Adipose tissue (tissue), 3 donors: Measurements from ENCODE around the gene SAP30BP. TPM values are rescaled to one million over a fixed set of nuclear protein-coding genes. Genes with fewer than 3 reads are reported as not detected.

Source experiments
- H3K27ac ChIP-seq: one replicate; pipeline ENCODE4 v1.5.1; 2013; ENCODE audit warnings: low read depth, low read length
- WGBS, 3 donors: extraction: QIAGEN DNeasy Blood & Tissue Kit; methylation state at CpG; one replicate each; pipeline ENCODE4 v1.1.7; 2013; 5-methylcytosine and 5-hydroxymethylcytosine counted together
- polyA plus RNA-seq, 3 donors: library from polyadenylated mRNA; stranded (reverse); fragments of 200-250 nt; gene quantifications; one replicate each; pipeline ENCODE4 v1.2.3, GENCODE V29; 2013
- donor health status: healthy with polysubstance abuse.
- donor health status: Bipolar disorder and iron deficiency.
- donor health status: healthy.

SAP30BP gene
- polyA plus RNA-seq, 3 donors = 41.9 to 83.0 (median 77.7) TPM

- H3K27ac ChIP-seq = no peak overlapping the region
- WGBS, 3 donors = 71 to 79% (median 72%) methylated on average over 18 of the region's 18 CpGs
These were observed 56.2 kb downstream of the SAP30BP start for GRCh38 chr17:75723171-75723930.

GRCh38 chr17:75724016-75725003 lies 57.2 kb downstream of the SAP30BP start:
- 86 to 87% (median 87%) methylated on average over 23 of the region's 23 CpGs for WGBS, 3 donors
- H3K27ac ChIP-seq = no peak overlapping the region

GRCh38 chr17:75725504-75725903 lies 58.4 kb downstream of the SAP30BP start:
- no peak overlapping the region for H3K27ac ChIP-seq
- WGBS, 3 donors = 90 to 94% (median 92%) methylated on average over 7 of the region's 7 CpGs

- no peak overlapping the region for H3K27ac ChIP-seq
- 89 to 91% (median 91%) methylated on average over 14 to 18 of the region's 18 CpGs for WGBS, 3 donors
These were observed 60.3 kb downstream of the SAP30BP start for GRCh38 chr17:75727391-75727790.

GRCh38 chr17:75729351-75729750 lies 62.2 kb downstream of the SAP30BP start:
- no peak overlapping the region for H3K27ac ChIP-seq
- WGBS, 3 donors = 92 to 96% (median 92%) methylated on average over 7 of the region's 7 CpGs

GRCh38 chr17:75730065-75730464 lies 62.9 kb downstream of the SAP30BP start:
- H3K27ac ChIP-seq = no peak overlapping the region
- 90 to 93% (median 92%) methylated on average over 24 of the region's 24 CpGs for WGBS, 3 donors

GRCh38 chr17:75731086-75731715 lies 64.1 kb downstream of the SAP30BP start:
- 90 to 93% (median 91%) methylated on average over 25 to 26 of the region's 26 CpGs for WGBS, 3 donors
- no peak overlapping the region for H3K27ac ChIP-seq

GRCh38 chr17:75731716-75732498 lies 64.8 kb downstream of the SAP30BP start:
- 88 to 92% (median 90%) methylated on average over 31 of the region's 31 CpGs for WGBS, 3 donors
- no peak overlapping the region for H3K27ac ChIP-seq

- no peak overlapping the region for H3K27ac ChIP-seq
- 93 to 95% (median 94%) methylated on average over 18 of the region's 18 CpGs for WGBS, 3 donors
These were observed 66.3 kb downstream of the SAP30BP start for GRCh38 chr17:75733471-75733870.

- WGBS, 3 donors = 67 to 79% (median 69%) methylated on average over 4 of the region's 4 CpGs
- H3K27ac ChIP-seq = no peak overlapping the region
These were observed 67.6 kb downstream of the SAP30BP start for GRCh38 chr17:75734674-75735294.

GRCh38 chr17:75736173-75736835 lies 69.2 kb downstream of the SAP30BP start:
- 87 to 94% (median 92%) methylated on average over 26 of the region's 26 CpGs for WGBS, 3 donors
- H3K27ac ChIP-seq = no peak overlapping the region

GRCh38 chr17:75737133-75737962 lies 70.2 kb downstream of the SAP30BP start:
- 75 to 86% (median 77%) methylated on average over 18 to 20 of the region's 20 CpGs for WGBS, 3 donors
- H3K27ac ChIP-seq = no peak overlapping the region

GRCh38 chr17:75738218-75738802 lies 71.2 kb downstream of the SAP30BP start:
- H3K27ac ChIP-seq = no peak overlapping the region
- 54 to 74% (median 56%) methylated on average over 14 of the region's 14 CpGs for WGBS, 3 donors

GRCh38 chr17:75739174-75739573 lies 72.0 kb downstream of the SAP30BP start:
- H3K27ac ChIP-seq = no peak overlapping the region
- 94 to 96% (median 94%) methylated on average over 7 of the region's 7 CpGs for WGBS, 3 donors

- WGBS, 3 donors = 92 to 93% (median 93%) methylated on average over 12 to 14 of the region's 14 CpGs
- H3K27ac ChIP-seq = no peak overlapping the region
These were observed 72.7 kb downstream of the SAP30BP start for GRCh38 chr17:75739801-75740200.

- WGBS, 3 donors = 90 to 92% (median 91%) methylated on average over 17 of the region's 17 CpGs
These were observed 73.1 kb downstream of the SAP30BP start for GRCh38 chr17:75740215-75740614.

More at GRCh38 chr17:75740215-75740614, 73.1 kb downstream of the SAP30BP start:
- no peak overlapping the region for H3K27ac ChIP-seq
